ENCODE data around the gene AUTS2.

AUTS2 gene

GRCh38 chr7:69687739-69688433 is 89.6 kb downstream of the AUTS2 start:
- Histone ChIP-seq H3K79me2 (ENCODE audit: insufficient read depth, low read length) (peaks cover 83% of the 10 kb centered on the region), H2AFZ (ENCODE audit: low read length) (no peak overlapping the region), H3K27me3 (ENCODE audit: insufficient read depth, low read length, poor library complexity, severe bottlenecking) (no peaks in the 10 kb centered on the region), H3K9me3 (ENCODE audit: insufficient read depth, low read depth, low read length) (no peaks in the 10 kb centered on the region), H3K4me3 (ENCODE audit: low read length, poor library complexity, severe bottlenecking) (no peak overlapping the region), H4K20me1 (ENCODE audit: insufficient read depth, low read length, poor library complexity, severe bottlenecking) (no peaks in the 10 kb centered on the region), H3F3A (ENCODE audit: low read depth) (no peaks in the 10 kb centered on the region), H3K4me2 (ENCODE audit: low read depth, low read length, poor library complexity, severe bottlenecking) (no peak overlapping the region), H3K9me2 (replicated peaks; ENCODE audit: low read depth, low read length) (no peaks in the 10 kb centered on the region), H3K9ac (ENCODE audit: low read depth, low read length, poor library complexity, severe bottlenecking) (no peak overlapping the region), H3K36me3 (ENCODE audit: insufficient read depth, low read length) (no peaks in the 10 kb centered on the region; the same call in 1 of the 2 replicates), H3K4me1 (ENCODE audit: insufficient read depth, low read length, poor library complexity, severe bottlenecking) (peaks cover 26% of the 10 kb centered on the region)
- no peak for TF ChIP-seq EZH2phosphoT487 (IDR thresholded peaks at IDR 0.05; ENCODE audit: borderline replicate concordance)
- no peak for TF ChIP-seq CTCF (conservative IDR thresholded peaks at IDR 0.05; ENCODE audit: low read length)

- Histone ChIP-seq H3K4me3 (ENCODE audit: low read length, poor library complexity, severe bottlenecking) (no peak overlapping the region), H3K27me3 (ENCODE audit: insufficient read depth, low read length, poor library complexity, severe bottlenecking) (no peaks in the 10 kb centered on the region), H3K4me1 (ENCODE audit: insufficient read depth, low read length, poor library complexity, severe bottlenecking) (peaks cover 20% of the 10 kb centered on the region), H3K4me2 (ENCODE audit: low read depth, low read length, poor library complexity, severe bottlenecking) (no peak overlapping the region), H4K20me1 (ENCODE audit: insufficient read depth, low read length, poor library complexity, severe bottlenecking) (no peaks in the 10 kb centered on the region), H3F3A (ENCODE audit: low read depth) (no peaks in the 10 kb centered on the region), H3K9me2 (replicated peaks; ENCODE audit: low read depth, low read length) (no peaks in the 10 kb centered on the region), H3K9ac (ENCODE audit: low read depth, low read length, poor library complexity, severe bottlenecking) (no peak overlapping the region), H3K9me3 (ENCODE audit: insufficient read depth, low read depth, low read length) (no peaks in the 10 kb centered on the region), H3K36me3 (ENCODE audit: insufficient read depth, low read length) (no peaks in the 10 kb centered on the region; the same call in 1 of the 2 replicates), H3K79me2 (ENCODE audit: insufficient read depth, low read length) (peaks cover 79% of the 10 kb centered on the region), H2AFZ (ENCODE audit: low read length) (no peak overlapping the region)
- no peak for TF ChIP-seq CTCF (conservative IDR thresholded peaks at IDR 0.05; ENCODE audit: low read length)
- no peak for TF ChIP-seq EZH2phosphoT487 (IDR thresholded peaks at IDR 0.05; ENCODE audit: borderline replicate concordance)
Observed at GRCh38 chr7:69690329-69690728, 92.1 kb downstream of the AUTS2 start.

GRCh38 chr7:69691327-69691726 is 93.1 kb downstream of the AUTS2 start:
- Histone ChIP-seq H3K4me3 (ENCODE audit: low read length, poor library complexity, severe bottlenecking) (no peak overlapping the region), H3K79me2 (ENCODE audit: insufficient read depth, low read length) (peaks cover 70% of the 10 kb centered on the region), H2AFZ (ENCODE audit: low read length) (no peak overlapping the region), H3K36me3 (ENCODE audit: insufficient read depth, low read length) (no peaks in the 10 kb centered on the region; the same call in 1 of the 2 replicates), H3K9ac (ENCODE audit: low read depth, low read length, poor library complexity, severe bottlenecking) (no peak overlapping the region), H3K9me3 (ENCODE audit: insufficient read depth, low read depth, low read length) (no peaks in the 10 kb centered on the region), H3K4me2 (ENCODE audit: low read depth, low read length, poor library complexity, severe bottlenecking) (no peak overlapping the region), H3F3A (ENCODE audit: low read depth) (0 out of 2 replicates have a peak, but pooled peaks cover 2% of the 10 kb centered on the region), H3K4me1 (ENCODE audit: insufficient read depth, low read length, poor library complexity, severe bottlenecking) (peaks cover 25% of the 10 kb centered on the region), H3K9me2 (replicated peaks; ENCODE audit: low read depth, low read length) (no peaks in the 10 kb centered on the region), H4K20me1 (ENCODE audit: insufficient read depth, low read length, poor library complexity, severe bottlenecking) (no peaks in the 10 kb centered on the region), H3K27me3 (ENCODE audit: insufficient read depth, low read length, poor library complexity, severe bottlenecking) (no peaks in the 10 kb centered on the region)
- TF ChIP-seq CTCF (conservative IDR thresholded peaks at IDR 0.05; ENCODE audit: low read length) = no peak
- no peak for TF ChIP-seq EZH2phosphoT487 (IDR thresholded peaks at IDR 0.05; ENCODE audit: borderline replicate concordance)
